Right lobe of liver (tissue), 4 donors: ENCODE measurements around the gene MYZAP.

Experiments
- CTCF ChIP-seq, 4 donors: fragments of 200-600 bp in 3 of 4; fragments of 450-650 bp in 1 of 4; IDR thresholded peaks; one replicate each; pipeline versions ENCODE4 v1.5.1 to v1.8.0; 2016 to 2022; ENCODE audit warnings: antibody characterized with exemption in 4 of 4, mild to moderate bottlenecking in 2 of 4
- POLR2A ChIP-seq: fragments of 450-650 bp; IDR thresholded peaks from one replicate; pipeline ENCODE4 v1.6.1; 2017; ENCODE audit warnings: antibody characterized with exemption, mild to moderate bottlenecking
- donor health status: DM: no; HTN: no; CAD: no.
- donor health status: DM: no; HTN: no; CAD: no.
- donor health status: DM: no; HTN: yes; CAD: no.

DNA sequence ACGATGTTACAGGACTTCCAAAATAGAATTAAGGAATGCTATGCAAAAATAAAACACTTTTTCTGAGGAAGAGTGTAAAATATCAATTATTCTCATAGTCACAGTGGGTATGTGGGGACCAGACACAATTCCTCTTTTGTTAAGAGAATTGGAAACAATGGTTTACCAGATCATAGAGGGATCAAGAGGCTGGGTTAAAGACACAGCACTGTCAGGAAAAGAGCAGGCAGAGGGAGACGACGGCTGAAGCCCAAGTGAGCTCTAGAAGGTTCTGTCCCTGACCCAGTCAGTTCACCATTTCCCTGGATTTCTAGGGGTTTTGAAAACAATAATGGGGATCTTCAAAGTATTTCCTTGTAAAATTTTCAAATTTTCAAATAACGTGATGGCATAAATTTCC lies 60.8 kb downstream of the MYZAP start:
- TF ChIP-seq POLR2A = no peak
- TF ChIP-seq CTCF (IDR thresholded peaks at IDR 0.05) = no peak
